ENCODE data around the gene BBOX1.

DNA sequence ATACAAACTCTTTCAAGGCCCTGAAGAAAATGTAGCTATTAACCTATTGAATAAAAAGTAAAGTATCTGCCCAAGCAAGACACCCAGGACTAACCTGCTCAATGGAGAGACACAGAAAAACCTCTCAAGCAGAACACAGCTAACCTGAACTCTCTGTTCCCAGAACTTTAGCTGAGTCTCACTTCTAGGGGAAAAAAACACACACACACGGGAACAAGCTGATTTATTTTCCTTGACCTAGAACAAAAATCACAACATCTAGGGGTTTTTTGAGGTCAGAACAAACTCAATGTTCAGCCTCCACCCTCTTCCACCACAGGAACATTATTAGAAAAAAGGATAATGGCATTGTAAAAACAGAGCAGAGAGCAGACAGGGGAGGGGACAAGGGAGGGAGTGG is 121.6 kb downstream of the BBOX1 start:
- TF ChIP-seq EZH2 (IDR thresholded peaks at IDR 0.05; ENCODE audit: low read length, missing control alignments): no peak
- TF ChIP-seq, protein P1, sequence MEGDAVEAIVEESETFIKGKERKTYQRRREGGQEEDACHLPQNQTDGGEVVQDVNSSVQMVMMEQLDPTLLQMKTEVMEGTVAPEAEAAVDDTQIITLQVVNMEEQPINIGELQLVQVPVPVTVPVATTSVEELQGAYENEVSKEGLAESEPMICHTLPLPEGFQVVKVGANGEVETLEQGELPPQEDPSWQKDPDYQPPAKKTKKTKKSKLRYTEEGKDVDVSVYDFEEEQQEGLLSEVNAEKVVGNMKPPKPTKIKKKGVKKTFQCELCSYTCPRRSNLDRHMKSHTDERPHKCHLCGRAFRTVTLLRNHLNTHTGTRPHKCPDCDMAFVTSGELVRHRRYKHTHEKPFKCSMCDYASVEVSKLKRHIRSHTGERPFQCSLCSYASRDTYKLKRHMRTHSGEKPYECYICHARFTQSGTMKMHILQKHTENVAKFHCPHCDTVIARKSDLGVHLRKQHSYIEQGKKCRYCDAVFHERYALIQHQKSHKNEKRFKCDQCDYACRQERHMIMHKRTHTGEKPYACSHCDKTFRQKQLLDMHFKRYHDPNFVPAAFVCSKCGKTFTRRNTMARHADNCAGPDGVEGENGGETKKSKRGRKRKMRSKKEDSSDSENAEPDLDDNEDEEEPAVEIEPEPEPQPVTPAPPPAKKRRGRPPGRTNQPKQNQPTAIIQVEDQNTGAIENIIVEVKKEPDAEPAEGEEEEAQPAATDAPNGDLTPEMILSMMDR (conservative IDR thresholded peaks at IDR 0.05 in 1 of 2, IDR thresholded peaks at IDR 0.05 in 1 of 2; ENCODE audit: low read depth in 1 of 2, low read length in 2 of 2): no peak
